Measurements from ENCODE around the gene FIG4. TPM values are rescaled to one million over a fixed set of nuclear protein-coding genes. Genes with fewer than 3 reads are reported as not detected.

FIG4 gene
- total and polyA plus RNA-seq, 8 donors = 4.0 to 10.8 (median 6.1) TPM

- no peak for TF ChIP-seq CTCF (IDR thresholded peaks at IDR 0.05)
- DNase-seq = no peak
- Histone ChIP-seq H3K36me3 (no peaks in the 10 kb centered on the region), H3K4me1 (no peaks in the 10 kb centered on the region), H3K9me3 (no peaks in the 10 kb centered on the region), H3K27ac (no peak overlapping the region), H3K27me3 (no peaks in the 10 kb centered on the region), H3K4me3 (no peak overlapping the region)
- WGBS, 2 donors = 68 to 82% methylated on average over 1 of the region's 1 CpG
- ATAC-seq = no peak
- no peak for FAIRE-seq
- intact Hi-C loops (cut with DNase I) = no loop called here
These were observed 30.4 kb upstream of the FIG4 start for GRCh38 chr6:109660526-109661320.

GRCh38 chr6:109662192-109662591 is 28.9 kb upstream of the FIG4 start:
- no peak overlapping the region for H3K4me3 ChIP-seq
- WGBS, 2 donors = 91 to 93% methylated on average over 2 of the region's 2 CpGs
- H3K36me3 ChIP-seq = no peaks in the 10 kb centered on the region
- ATAC-seq = no peak
- FAIRE-seq = no peak
- intact Hi-C loops (cut with DNase I) = no loop called here
- no peaks in the 10 kb centered on the region for H3K9me3 ChIP-seq
- H3K27ac ChIP-seq = no peak overlapping the region
- H3K4me1 ChIP-seq = no peaks in the 10 kb centered on the region
- no peak for TF ChIP-seq CTCF (IDR thresholded peaks at IDR 0.05)
- H3K27me3 ChIP-seq = no peaks in the 10 kb centered on the region
- DNase-seq = no peak

DNA sequence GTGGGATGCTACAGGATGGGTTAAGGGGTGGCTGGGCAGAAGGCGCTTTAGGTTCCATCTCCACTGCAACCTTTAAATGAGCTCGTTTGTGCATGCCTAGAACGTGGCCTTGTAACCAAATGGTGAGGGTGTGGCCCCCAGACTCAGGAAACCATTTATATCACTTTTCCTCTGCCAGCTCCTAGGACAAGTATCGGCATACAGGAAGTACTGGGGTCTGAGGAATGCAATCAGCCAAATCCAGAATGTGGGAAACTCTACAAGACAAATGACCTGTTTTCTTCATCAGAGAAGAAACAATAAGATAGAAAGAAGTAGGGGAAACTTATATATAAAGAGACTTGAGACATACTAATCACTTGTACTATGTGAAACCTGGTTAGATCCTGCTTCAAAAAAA is 21.3 kb upstream of the FIG4 start:
- no peaks in the 10 kb centered on the region for H3K9me3 ChIP-seq
- no peaks in the 10 kb centered on the region for H3K36me3 ChIP-seq
- FAIRE-seq (no peak), ATAC-seq (no peak), DNase-seq (no peak)
- no peaks in the 10 kb centered on the region for H3K4me1 ChIP-seq
- no peak overlapping the region for H3K4me3 ChIP-seq
- no peak overlapping the region for H3K27ac ChIP-seq
- H3K27me3 ChIP-seq = no peaks in the 10 kb centered on the region
- no peak for TF ChIP-seq CTCF (IDR thresholded peaks at IDR 0.05)
- intact Hi-C loops (cut with DNase I) = no loop called here
- 85 to 87% methylated on average over 4 of the region's 4 CpGs for WGBS, 2 donors

DNA sequence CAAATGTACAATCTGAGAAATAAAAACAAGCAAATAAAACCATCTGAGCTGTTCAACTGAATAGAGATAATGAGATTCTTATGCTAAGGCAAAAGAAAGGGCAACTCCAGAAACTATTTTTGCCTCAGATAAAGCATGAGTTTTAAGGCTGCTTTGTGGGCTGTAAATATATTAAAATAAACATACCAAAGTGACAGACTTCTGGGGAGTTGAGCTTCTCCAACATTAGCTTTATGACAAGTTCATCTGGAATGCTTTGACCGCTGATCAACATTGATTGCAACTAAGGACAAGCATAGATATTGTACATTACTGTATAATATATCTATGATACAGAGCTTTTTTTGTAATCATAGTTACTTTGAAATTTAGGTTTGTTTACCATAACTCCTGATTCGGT is 19.4 kb upstream of the FIG4 start:
- WGBS, 2 donors = 85 to 87% methylated on average over 2 of the region's 2 CpGs
- no peak for FAIRE-seq
- no peak for ATAC-seq

More for the DNA sequence above, 19.4 kb upstream of the FIG4 start:
- no peaks in the 10 kb centered on the region for H3K9me3 ChIP-seq
- H3K4me1 ChIP-seq = no peaks in the 10 kb centered on the region
- H3K4me3 ChIP-seq = no peak overlapping the region
- no peaks in the 10 kb centered on the region for H3K36me3 ChIP-seq
- no peak overlapping the region for H3K27ac ChIP-seq
- no peaks in the 10 kb centered on the region for H3K27me3 ChIP-seq
- DNase-seq = no peak
- intact Hi-C loops (cut with DNase I) = no loop called here
- TF ChIP-seq CTCF (IDR thresholded peaks at IDR 0.05) = no peak
